IPS-18c (cell line): ENCODE results near the gene SDR42E1.
"Not testable (repeated sequence)": the region's sequence is repeated elsewhere in the genome, so short reads cannot be mapped to it uniquely, and the experiment has no call there.

Experiments used
- H3K4me3 ChIP-seq: 2 replicates; pipeline ENCODE4 v1.7.0; 2013; ENCODE audit warnings: low read depth, mild to moderate bottlenecking, low read length, moderate library complexity; ENCODE audit not compliant: insufficient read depth
- H3K9me3 ChIP-seq: one replicate; pipeline ENCODE4 v1.6.1; 2013; ENCODE audit warnings: mild to moderate bottlenecking, low read length, moderate library complexity; ENCODE audit not compliant: control insufficient read depth, insufficient read depth

The SDR42E1 gene

GRCh38 chr16:81977335-81977942 is 33.8 kb downstream of the SDR42E1 start:
- not testable (repeated sequence) for H3K9me3 ChIP-seq, H3K4me3 ChIP-seq

GRCh38 chr16:81975637-81976036 is 35.6 kb downstream of the SDR42E1 start:
- no peak overlapping the region for H3K4me3 ChIP-seq
- H3K9me3 ChIP-seq, result no peaks in the 10 kb centered on the region

GRCh38 chr16:81973737-81974136 is 37.5 kb downstream of the SDR42E1 start:
- no peak overlapping the region for H3K4me3 ChIP-seq
- no peaks in the 10 kb centered on the region for H3K9me3 ChIP-seq

- Histone ChIP-seq H3K4me3 (no peak overlapping the region), H3K9me3 (no peaks in the 10 kb centered on the region)
These were observed 39.4 kb downstream of the SDR42E1 start for GRCh38 chr16:81971853-81972252.

- no peaks in the 10 kb centered on the region for H3K9me3 ChIP-seq
- no peak overlapping the region for H3K4me3 ChIP-seq
These were observed 43.9 kb downstream of the SDR42E1 start for GRCh38 chr16:81967358-81967757.

GRCh38 chr16:81964808-81965207 is 46.5 kb downstream of the SDR42E1 start:
- no peaks in the 10 kb centered on the region for H3K9me3 ChIP-seq
- no peak overlapping the region for H3K4me3 ChIP-seq

- Histone ChIP-seq H3K4me3 (no peak overlapping the region), H3K9me3 (no peaks in the 10 kb centered on the region)
These were observed 54.9 kb downstream of the SDR42E1 start for GRCh38 chr16:81956213-81956948.

GRCh38 chr16:81951564-81951963 is 59.7 kb downstream of the SDR42E1 start:
- no peak overlapping the region for H3K4me3 ChIP-seq
- no peaks in the 10 kb centered on the region for H3K9me3 ChIP-seq

GRCh38 chr16:81946206-81946605 is 65.1 kb downstream of the SDR42E1 start:
- H3K4me3 ChIP-seq, result no peak overlapping the region
- no peaks in the 10 kb centered on the region for H3K9me3 ChIP-seq

GRCh38 chr16:81945665-81946064 is 65.6 kb downstream of the SDR42E1 start:
- Histone ChIP-seq H3K4me3 (no peak overlapping the region), H3K9me3 (no peaks in the 10 kb centered on the region)

- Histone ChIP-seq H3K4me3 (no peak overlapping the region), H3K9me3 (no peaks in the 10 kb centered on the region)
These were observed 69.2 kb downstream of the SDR42E1 start for GRCh38 chr16:81942007-81942601.

- H3K9me3 ChIP-seq, result no peaks in the 10 kb centered on the region
- no peak overlapping the region for H3K4me3 ChIP-seq
These were observed 70.3 kb downstream of the SDR42E1 start for GRCh38 chr16:81940781-81941560.

GRCh38 chr16:81939164-81940056 is 71.9 kb downstream of the SDR42E1 start:
- H3K9me3 ChIP-seq, result no peaks in the 10 kb centered on the region
- H3K4me3 ChIP-seq, result no peak overlapping the region
